GM13977 (cell line): ENCODE measurements around the gene TMCC3.
"Not testable (repeated sequence)": the region's sequence is repeated elsewhere in the genome, so short reads cannot be mapped to it uniquely, and the experiment has no call there.

Experiments
- DNase-seq: peaks from one replicate; pipeline ENCODE4 v3.0.0; 2012; ENCODE audit warnings: low spot score
- CTCF ChIP-seq: IDR thresholded peaks from 2 replicates; pipeline ENCODE4 v1.5.1; 2012; ENCODE audit warnings: mild to moderate bottlenecking, control low read depth; ENCODE audit not compliant: insufficient read depth; ENCODE audit errors: extremely low read depth, missing control alignments
- in situ Hi-C: fragments of 300-500 bp; cut with MboI; formaldehyde crosslinking; loops from one replicate; pipeline ENCODE4 v1.12.0; 2022; ENCODE audit warnings: low sequenced_read_pairs, low pct_unique_long_range_greater_than_20kb, mixed read lengths, inconsistent platforms; ENCODE audit not compliant: unreplicated experiment

TMCC3 gene

DNA sequence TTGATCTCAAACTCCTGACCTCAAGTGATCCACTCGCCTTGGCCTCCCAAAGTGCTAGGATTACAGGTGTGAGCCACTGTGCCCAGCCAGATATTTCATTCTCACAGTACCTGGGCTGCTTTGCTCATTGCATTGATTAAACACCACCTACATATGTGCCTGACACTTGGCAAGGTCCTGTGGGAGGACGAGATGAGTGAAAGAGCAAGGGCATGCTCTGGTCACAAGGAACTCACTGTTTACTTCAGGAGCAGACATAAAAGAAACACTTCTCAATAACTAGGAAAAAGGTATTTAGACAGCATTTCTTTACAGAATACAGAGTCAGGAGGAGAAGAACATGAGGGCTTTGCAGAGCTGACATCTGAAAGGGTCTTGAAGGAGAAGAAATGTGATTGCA lies 91.7 kb downstream of the TMCC3 start:
- DNase-seq: no peak
- in situ Hi-C loops: loop anchor here (25.0 kb wide), 1 partner anchor 329 kb away; no protein-coding TSS in a partner anchor
- TF ChIP-seq CTCF: no peak

DNA sequence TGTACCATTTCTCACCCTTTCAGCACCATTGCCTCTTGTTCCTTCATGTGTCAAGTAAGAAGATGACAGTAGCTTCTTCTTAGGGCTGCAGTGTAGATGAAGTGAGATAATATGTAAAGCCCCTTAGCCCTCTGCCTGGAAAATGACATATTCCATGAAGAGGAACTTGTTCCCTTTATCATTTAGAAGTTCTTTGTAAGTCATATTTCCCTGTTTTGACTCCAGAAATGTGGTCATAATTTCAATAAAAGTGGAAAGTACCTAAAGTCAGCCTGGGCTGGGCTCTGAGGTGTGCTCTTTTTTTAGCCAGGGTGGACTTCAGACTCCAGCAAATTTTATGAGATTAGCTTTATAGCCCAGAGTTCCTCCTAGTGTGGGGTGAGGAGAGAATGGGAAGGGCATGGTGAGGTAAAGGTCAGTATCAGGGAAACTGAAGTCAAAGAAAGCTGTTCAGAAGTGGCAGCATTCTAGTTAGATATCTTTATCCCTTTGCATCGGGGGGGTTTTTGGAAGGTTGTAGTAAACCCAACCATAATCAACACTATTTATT lies 92.5 kb downstream of the TMCC3 start:
- no peak for DNase-seq
- in situ Hi-C loops: loop anchor here (25.0 kb wide), 1 partner anchor 329 kb away; no protein-coding TSS in a partner anchor
- no peak for TF ChIP-seq CTCF

GRCh38 chr12:94555687-94556086 lies 94.7 kb downstream of the TMCC3 start:
- in situ Hi-C loops: loop anchor here (25.0 kb wide), 1 partner anchor 332 kb away; no protein-coding TSS in a partner anchor
- no peak for DNase-seq
- TF ChIP-seq CTCF: no peak

DNA sequence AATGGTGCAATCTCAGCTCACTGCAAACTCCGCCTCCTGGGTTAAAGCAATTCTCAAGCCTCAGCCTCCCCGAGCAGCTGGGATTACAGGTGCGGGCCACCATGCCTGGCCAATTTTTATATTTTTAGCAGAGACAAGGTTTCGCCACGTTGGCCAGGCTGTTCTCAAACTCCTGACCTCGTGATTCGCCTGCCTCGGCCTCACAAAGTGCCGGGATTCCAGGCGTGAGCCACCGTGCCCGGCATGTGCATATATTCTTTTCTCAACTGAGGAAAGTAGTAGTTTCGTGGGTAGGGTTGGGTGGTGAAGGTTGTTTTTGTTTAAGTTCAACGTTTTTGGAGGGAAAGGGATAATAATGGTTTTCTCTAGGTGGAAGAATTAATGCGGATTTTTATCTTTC lies 96.5 kb downstream of the TMCC3 start:
- in situ Hi-C loops: loop anchor here (25.0 kb wide), 1 partner anchor 333 kb away; no protein-coding TSS in a partner anchor
- DNase-seq: no peak
- TF ChIP-seq CTCF: no peak

- in situ Hi-C loops: loop anchor here (25.0 kb wide), 1 partner anchor 334 kb away; no protein-coding TSS in a partner anchor
- DNase-seq: no peak
These were observed 97.2 kb downstream of the TMCC3 start for GRCh38 chr12:94553130-94553519.

GRCh38 chr12:94551810-94552209 lies 98.5 kb downstream of the TMCC3 start:
- in situ Hi-C loops: loop anchor here (25.0 kb wide), 1 partner anchor 335 kb away; no protein-coding TSS in a partner anchor
- no peak for DNase-seq
- TF ChIP-seq CTCF: no peak

More at GRCh38 chr12:94553130-94553519, 97.2 kb downstream of the TMCC3 start:
- no peak for TF ChIP-seq CTCF

GRCh38 chr12:94550964-94551363 lies 99.4 kb downstream of the TMCC3 start:
- in situ Hi-C loops: loop anchor here (25.0 kb wide), 1 partner anchor 336 kb away; no protein-coding TSS in a partner anchor
- DNase-seq: no peak
- TF ChIP-seq CTCF: no peak

GRCh38 chr12:94548833-94549232 lies 101.5 kb downstream of the TMCC3 start:
- DNase-seq, in situ Hi-C loops: not testable (repeated sequence)
